GM21717 (cell line): ENCODE data around the gene OR7G2.
A peak's percentile ranks its signal among the peaks of the same experiment; 100 is the strongest.

ENCODE experiments used
- ATAC-seq: cut with Tn5 transposase; IDR thresholded peaks from one replicate; pipeline ENCODE4 v1.9.1; 2021; ENCODE audit warnings: mild to moderate bottlenecking, moderate library complexity; ENCODE audit not compliant: unreplicated experiment

OR7G2 gene

GRCh38 chr19:9107375-9107774 lies at the start of gene OR7G2:
Gene OR7G2, minus strand, starts transcription at chr19:9107475. Its CDS starts 4,232 bp downstream, at chr19:9103243.
- no peak for ATAC-seq

GRCh38 chr19:9156304-9156703 lies 49.0 kb upstream of the OR7G2 start:
- no peak for ATAC-seq

GRCh38 chr19:9155591-9155990 lies 48.3 kb upstream of the OR7G2 start:
- ATAC-seq, result no peak

- no peak for ATAC-seq
Observed at GRCh38 chr19:9151367-9151766, 44.1 kb upstream of the OR7G2 start.

GRCh38 chr19:9150650-9151049 lies 43.4 kb upstream of the OR7G2 start:
- no peak for ATAC-seq

GRCh38 chr19:9149997-9150396 lies 42.7 kb upstream of the OR7G2 start:
- ATAC-seq, result no peak

GRCh38 chr19:9148697-9149096 lies 41.4 kb upstream of the OR7G2 start:
- no peak for ATAC-seq

- ATAC-seq, result no peak
Observed at GRCh38 chr19:9146882-9147281, 39.6 kb upstream of the OR7G2 start.

- no peak for ATAC-seq
Observed at GRCh38 chr19:9144920-9145319, 37.6 kb upstream of the OR7G2 start.

- peak; percentile 91 for ATAC-seq
Observed at GRCh38 chr19:9140159-9140874, 33.0 kb upstream of the OR7G2 start, which contains the start of gene ZNF317. Gene ZNF317, plus strand, starts transcription at chr19:9140397. Its CDS starts 15,620 bp downstream, at chr19:9156017.

GRCh38 chr19:9139609-9140158 lies 32.4 kb upstream of the OR7G2 start:
- ATAC-seq, result peak; percentile 12

GRCh38 chr19:9132422-9132821 lies 25.1 kb upstream of the OR7G2 start:
- no peak for ATAC-seq

- no peak for ATAC-seq
Observed at GRCh38 chr19:9130965-9131364, 23.7 kb upstream of the OR7G2 start.

GRCh38 chr19:9128171-9128570 lies 20.9 kb upstream of the OR7G2 start:
- ATAC-seq, result no peak

GRCh38 chr19:9126900-9127405 lies 19.7 kb upstream of the OR7G2 start, which contains the start of gene OR7G3:
Gene OR7G3, minus strand, starts transcription at chr19:9126950. Its CDS starts 0 bp downstream, at chr19:9126950.
- ATAC-seq, result no peak

GRCh38 chr19:9116547-9116946 lies 9.3 kb upstream of the OR7G2 start:
- no peak for ATAC-seq

GRCh38 chr19:9115307-9115813 lies 8.1 kb upstream of the OR7G2 start, which contains the start of gene OR7G1:
Gene OR7G1, minus strand, starts transcription at chr19:9115763. Its CDS starts 0 bp downstream, at chr19:9115763.
- ATAC-seq, result no peak

- no peak for ATAC-seq
Observed at GRCh38 chr19:9109959-9110358, 2.7 kb upstream of the OR7G2 start.

GRCh38 chr19:9086761-9087160 lies 20.5 kb downstream of the OR7G2 start, which contains the start of gene OR1M1:
Gene OR1M1, plus strand, starts transcription at chr19:9087061. Its CDS starts 6,184 bp downstream, at chr19:9093245.
- no peak for ATAC-seq

- no peak for ATAC-seq
Observed at GRCh38 chr19:9078651-9079050, 28.6 kb downstream of the OR7G2 start.

- no peak for ATAC-seq
Observed at GRCh38 chr19:9076901-9077300, 30.4 kb downstream of the OR7G2 start.
